ENCODE measurements around the gene CBR3. TPM values are rescaled to one million over a fixed set of nuclear protein-coding genes. Genes with fewer than 3 reads are reported as not detected.
"Not testable (repeated sequence)": the region's sequence is repeated elsewhere in the genome, so short reads cannot be mapped to it uniquely, and the experiment has no call there.

The CBR3 gene
- total and polyA plus RNA-seq, 4 donors: 0.23 to 9.0 (median 4.7) TPM

GRCh38 chr21:36127250-36127904 lies 7.5 kb upstream of the CBR3 start:
- TF ChIP-seq CTCF (IDR thresholded peaks at IDR 0.05; ENCODE audit: control extremely low read depth, extremely low read depth): no peak
- H3K4me3 ChIP-seq: no peak overlapping the region
- H3K36me3 ChIP-seq (ENCODE audit: control insufficient read depth in 4 of 4, insufficient read depth in 4 of 4, low read length in 4 of 4): no peaks in the 10 kb centered on the region
- H3K27me3 ChIP-seq (ENCODE audit: control insufficient read depth in 3 of 3, insufficient read depth in 3 of 3, low read length in 2 of 3): peaks cover 0 to 4% (median 2%) of the 10 kb centered on the region in 3 donors
- no peak for ATAC-seq (ENCODE audit: insufficient read depth, low FRiP score)
- 82 to 89% methylated on average over 10 of the region's 10 CpGs for WGBS, 2 donors
- no peak overlapping the region for H3K27ac ChIP-seq (ENCODE audit: low read depth in 1 of 2, low read length in 1 of 2)
- no peak overlapping the region for H3K9ac ChIP-seq (ENCODE audit: insufficient read depth in 1 of 2, low read length in 2 of 2)
- no peaks in the 10 kb centered on the region for H3K9me3 ChIP-seq (ENCODE audit: control insufficient read depth in 4 of 4, insufficient read depth in 3 of 4, low read length in 3 of 4)
- H3K4me1 ChIP-seq (ENCODE audit: control insufficient read depth in 5 of 5, insufficient read depth in 5 of 5, low read length in 5 of 5): peaks cover 0 to 5% (median 0%) of the 10 kb centered on the region in 5 donors
- no peak for DNase-seq

- Histone ChIP-seq H3K27me3 (ENCODE audit: control insufficient read depth in 3 of 3, insufficient read depth in 3 of 3, low read length in 2 of 3) (peaks cover 0 to 4% (median 2%) of the 10 kb centered on the region in 3 donors), H3K4me3 (no peak overlapping the region), H3K4me1 (ENCODE audit: control insufficient read depth in 5 of 5, insufficient read depth in 5 of 5, low read length in 5 of 5) (peaks cover 0 to 5% (median 0%) of the 10 kb centered on the region in 5 donors), H3K27ac (ENCODE audit: low read depth in 1 of 2, low read length in 1 of 2) (no peak overlapping the region), H3K9ac (ENCODE audit: insufficient read depth in 1 of 2, low read length in 2 of 2) (no peak overlapping the region), H3K9me3 (ENCODE audit: control insufficient read depth in 4 of 4, insufficient read depth in 3 of 4, low read length in 3 of 4) (no peaks in the 10 kb centered on the region), H3K36me3 (ENCODE audit: control insufficient read depth in 4 of 4, insufficient read depth in 4 of 4, low read length in 4 of 4) (no peaks in the 10 kb centered on the region)
- ATAC-seq (ENCODE audit: insufficient read depth, low FRiP score): no peak
- no peak for TF ChIP-seq CTCF (IDR thresholded peaks at IDR 0.05; ENCODE audit: control extremely low read depth, extremely low read depth)
- DNase-seq: no peak
- WGBS, 2 donors: 78 to 79% methylated on average over 5 of the region's 5 CpGs
These were observed 6.9 kb upstream of the CBR3 start for GRCh38 chr21:36127977-36128376.

GRCh38 chr21:36129219-36129618 lies 5.7 kb upstream of the CBR3 start:
- WGBS, 2 donors: 23 to 49% methylated on average over 2 of the region's 2 CpGs
- H3K9ac ChIP-seq (ENCODE audit: insufficient read depth in 1 of 2, low read length in 2 of 2): no peak overlapping the region
- peaks cover 0 to 7% (median 4%) of the 10 kb centered on the region in 3 donors for H3K27me3 ChIP-seq (ENCODE audit: control insufficient read depth in 3 of 3, insufficient read depth in 3 of 3, low read length in 2 of 3)
- no peak overlapping the region for H3K27ac ChIP-seq (ENCODE audit: low read depth in 1 of 2, low read length in 1 of 2)
- no peak for TF ChIP-seq CTCF (IDR thresholded peaks at IDR 0.05; ENCODE audit: control extremely low read depth, extremely low read depth)
- no peak overlapping the region for H3K4me3 ChIP-seq
- H3K36me3 ChIP-seq (ENCODE audit: control insufficient read depth in 4 of 4, insufficient read depth in 4 of 4, low read length in 4 of 4): no peaks in the 10 kb centered on the region
- DNase-seq (no peak), ATAC-seq (ENCODE audit: insufficient read depth, low FRiP score) (no peak)
- peaks cover 0 to 5% (median 0%) of the 10 kb centered on the region in 5 donors for H3K4me1 ChIP-seq (ENCODE audit: control insufficient read depth in 5 of 5, insufficient read depth in 5 of 5, low read length in 5 of 5)
- no peaks in the 10 kb centered on the region for H3K9me3 ChIP-seq (ENCODE audit: control insufficient read depth in 4 of 4, insufficient read depth in 3 of 4, low read length in 3 of 4)

- WGBS, 2 donors: 17 to 27% methylated on average over 9 to 10 of the region's 18 CpGs
- H3K9ac ChIP-seq (ENCODE audit: insufficient read depth in 1 of 2, low read length in 2 of 2); DNase-seq; H3K4me3 ChIP-seq; H3K36me3 ChIP-seq (ENCODE audit: control insufficient read depth in 4 of 4, insufficient read depth in 4 of 4, low read length in 4 of 4); H3K9me3 ChIP-seq (ENCODE audit: control insufficient read depth in 4 of 4, insufficient read depth in 3 of 4, low read length in 3 of 4); H3K4me1 ChIP-seq (ENCODE audit: control insufficient read depth in 5 of 5, insufficient read depth in 5 of 5, low read length in 5 of 5); H3K27ac ChIP-seq (ENCODE audit: low read depth in 1 of 2, low read length in 1 of 2); ATAC-seq (ENCODE audit: insufficient read depth, low FRiP score): not testable (repeated sequence)
- peaks cover 0 to 16% (median 5%) of the 10 kb centered on the region in 3 donors for H3K27me3 ChIP-seq (ENCODE audit: control insufficient read depth in 3 of 3, insufficient read depth in 3 of 3, low read length in 2 of 3)
These were observed 4.5 kb upstream of the CBR3 start for GRCh38 chr21:36130414-36130762.

GRCh38 chr21:36130839-36131238 lies 4.0 kb upstream of the CBR3 start:
- not testable (repeated sequence) for H3K36me3 ChIP-seq (ENCODE audit: control insufficient read depth in 4 of 4, insufficient read depth in 4 of 4, low read length in 4 of 4); H3K4me3 ChIP-seq; ATAC-seq (ENCODE audit: insufficient read depth, low FRiP score); DNase-seq; H3K4me1 ChIP-seq (ENCODE audit: control insufficient read depth in 5 of 5, insufficient read depth in 5 of 5, low read length in 5 of 5); H3K9ac ChIP-seq (ENCODE audit: insufficient read depth in 1 of 2, low read length in 2 of 2); H3K27ac ChIP-seq (ENCODE audit: low read depth in 1 of 2, low read length in 1 of 2); H3K9me3 ChIP-seq (ENCODE audit: control insufficient read depth in 4 of 4, insufficient read depth in 3 of 4, low read length in 3 of 4)
- WGBS, 2 donors: 91 to 92% methylated on average over 5 of the region's 5 CpGs
- H3K27me3 ChIP-seq (ENCODE audit: control insufficient read depth in 3 of 3, insufficient read depth in 3 of 3, low read length in 2 of 3): peaks cover 0 to 16% (median 5%) of the 10 kb centered on the region in 3 donors

Measured in lung (tissue), 12 donors.